DMS53 treated with DMSO at 0.1 percent for 48 hours (cell line): ENCODE results near the gene UNC5C.

Experiments used
- DNase-seq: peaks from one replicate; lab custom pipeline; 2025; ENCODE audit not compliant: unreplicated experiment; lab: John Stamatoyannopoulos, UW

Gene UNC5C

GRCh38 chr4:95524184-95524583 is 24.6 kb downstream of the UNC5C start:
- DNase-seq: no peak

- DNase-seq: no peak
Observed at GRCh38 chr4:95522682-95523530, 25.9 kb downstream of the UNC5C start.

- DNase-seq: no peak
Observed at GRCh38 chr4:95517576-95518345, 31.0 kb downstream of the UNC5C start.

- no peak for DNase-seq
Observed at GRCh38 chr4:95516528-95517017, 32.2 kb downstream of the UNC5C start.

- no peak for DNase-seq
Observed at GRCh38 chr4:95515589-95515988, 33.2 kb downstream of the UNC5C start.

GRCh38 chr4:95513022-95513421 is 35.8 kb downstream of the UNC5C start:
- no peak for DNase-seq

- no peak for DNase-seq
Observed at GRCh38 chr4:95511477-95511876, 37.3 kb downstream of the UNC5C start.

GRCh38 chr4:95510877-95511276 is 37.9 kb downstream of the UNC5C start:
- no peak for DNase-seq

GRCh38 chr4:95510145-95510544 is 38.6 kb downstream of the UNC5C start:
- no peak for DNase-seq

- DNase-seq: no peak
Observed at GRCh38 chr4:95508421-95508820, 40.4 kb downstream of the UNC5C start.

- DNase-seq: no peak
Observed at GRCh38 chr4:95507561-95507960, 41.2 kb downstream of the UNC5C start.

GRCh38 chr4:95507147-95507546 is 41.6 kb downstream of the UNC5C start:
- no peak for DNase-seq

GRCh38 chr4:95506264-95506663 is 42.5 kb downstream of the UNC5C start:
- DNase-seq: no peak

- DNase-seq: no peak
Observed at GRCh38 chr4:95505799-95506198, 43.0 kb downstream of the UNC5C start.

- DNase-seq: no peak
Observed at GRCh38 chr4:95505151-95505550, 43.6 kb downstream of the UNC5C start.

- no peak for DNase-seq
Observed at GRCh38 chr4:95504501-95504900, 44.3 kb downstream of the UNC5C start.

- DNase-seq: no peak
Observed at GRCh38 chr4:95500361-95500760, 48.4 kb downstream of the UNC5C start.

- DNase-seq: no peak
Observed at GRCh38 chr4:95499291-95499696, 49.5 kb downstream of the UNC5C start.

- DNase-seq: no peak
Observed at GRCh38 chr4:95494186-95494585, 54.6 kb downstream of the UNC5C start.

GRCh38 chr4:95478679-95479078 is 70.1 kb downstream of the UNC5C start:
- DNase-seq: no peak

GRCh38 chr4:95476121-95476520 is 72.7 kb downstream of the UNC5C start:
- no peak for DNase-seq

- no peak for DNase-seq
Observed at GRCh38 chr4:95472534-95472933, 76.2 kb downstream of the UNC5C start.
